NK-92 (cell line): Measurements from ENCODE around the gene ACTR3C.
"Not testable (repeated sequence)": the region's sequence is repeated elsewhere in the genome, so short reads cannot be mapped to it uniquely, and the experiment has no call there.

ENCODE experiments used
- DNase-seq: peaks from one replicate; lab custom pipeline; 2025; ENCODE audit not compliant: unreplicated experiment; lab: John Stamatoyannopoulos, UW

Gene ACTR3C

GRCh38 chr7:150219941-150220658, 103.2 kb downstream of the ACTR3C start:
- DNase-seq, result not testable (repeated sequence)

- DNase-seq, result not testable (repeated sequence)
These were observed 116.5 kb downstream of the ACTR3C start for GRCh38 chr7:150206848-150207247.

GRCh38 chr7:150205866-150206265, 117.5 kb downstream of the ACTR3C start:
- not testable (repeated sequence) for DNase-seq

DNA sequence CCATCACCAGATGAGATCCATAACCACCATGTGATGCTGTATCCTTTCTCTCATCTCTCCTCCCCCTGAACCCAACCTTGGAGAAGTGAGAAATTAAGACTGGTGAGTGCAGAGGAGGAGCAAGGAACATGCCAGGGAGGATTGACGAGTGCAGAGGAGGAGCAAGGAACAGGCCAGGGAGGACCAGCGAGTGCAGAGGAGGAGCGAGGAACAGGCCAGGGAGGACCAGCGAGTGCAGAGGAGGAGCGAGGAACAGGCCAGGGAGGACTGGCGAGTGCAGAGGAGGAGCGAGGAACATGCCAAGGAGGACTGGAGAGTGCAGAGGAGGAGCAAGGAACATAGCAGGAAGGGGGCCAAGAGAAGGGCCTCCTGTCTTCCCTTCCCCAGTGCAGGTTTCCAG, 118.8 kb downstream of the ACTR3C start:
- DNase-seq, result not testable (repeated sequence)

- not testable (repeated sequence) for DNase-seq
These were observed 120.5 kb downstream of the ACTR3C start for GRCh38 chr7:150202894-150203293.
